Subcutaneous adipose tissue (tissue), 4 donors: ENCODE results near the gene LRRC61. TPM values are rescaled to one million over a fixed set of nuclear protein-coding genes. Genes with fewer than 3 reads are reported as not detected.

Source experiments
- total RNA-seq, 4 donors: library from RNA; depleted of rRNA; stranded (reverse); fragments of >200 nt; gene quantifications; one replicate each; pipeline ENCODE4 v1.1.0, GENCODE V29; 2016
- TF ChIP-seq, protein P1 (sequence below): fragments of 450-650 bp; IDR thresholded peaks from one replicate; pipeline ENCODE4 v1.5.1; 2016; ENCODE audit warnings: low read depth, mild to moderate bottlenecking, control low read depth, antibody characterized with exemption, moderate library complexity

The LRRC61 gene, protein sequence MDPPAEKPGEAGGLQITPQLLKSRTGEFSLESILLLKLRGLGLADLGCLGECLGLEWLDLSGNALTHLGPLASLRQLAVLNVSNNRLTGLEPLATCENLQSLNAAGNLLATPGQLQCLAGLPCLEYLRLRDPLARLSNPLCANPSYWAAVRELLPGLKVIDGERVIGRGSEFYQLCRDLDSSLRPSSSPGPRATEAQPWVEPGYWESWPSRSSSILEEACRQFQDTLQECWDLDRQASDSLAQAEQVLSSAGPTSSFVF
- 1 to 10 TPM; 1.6 to 8.4 (median 5.1) TPM for total RNA-seq

DNA sequence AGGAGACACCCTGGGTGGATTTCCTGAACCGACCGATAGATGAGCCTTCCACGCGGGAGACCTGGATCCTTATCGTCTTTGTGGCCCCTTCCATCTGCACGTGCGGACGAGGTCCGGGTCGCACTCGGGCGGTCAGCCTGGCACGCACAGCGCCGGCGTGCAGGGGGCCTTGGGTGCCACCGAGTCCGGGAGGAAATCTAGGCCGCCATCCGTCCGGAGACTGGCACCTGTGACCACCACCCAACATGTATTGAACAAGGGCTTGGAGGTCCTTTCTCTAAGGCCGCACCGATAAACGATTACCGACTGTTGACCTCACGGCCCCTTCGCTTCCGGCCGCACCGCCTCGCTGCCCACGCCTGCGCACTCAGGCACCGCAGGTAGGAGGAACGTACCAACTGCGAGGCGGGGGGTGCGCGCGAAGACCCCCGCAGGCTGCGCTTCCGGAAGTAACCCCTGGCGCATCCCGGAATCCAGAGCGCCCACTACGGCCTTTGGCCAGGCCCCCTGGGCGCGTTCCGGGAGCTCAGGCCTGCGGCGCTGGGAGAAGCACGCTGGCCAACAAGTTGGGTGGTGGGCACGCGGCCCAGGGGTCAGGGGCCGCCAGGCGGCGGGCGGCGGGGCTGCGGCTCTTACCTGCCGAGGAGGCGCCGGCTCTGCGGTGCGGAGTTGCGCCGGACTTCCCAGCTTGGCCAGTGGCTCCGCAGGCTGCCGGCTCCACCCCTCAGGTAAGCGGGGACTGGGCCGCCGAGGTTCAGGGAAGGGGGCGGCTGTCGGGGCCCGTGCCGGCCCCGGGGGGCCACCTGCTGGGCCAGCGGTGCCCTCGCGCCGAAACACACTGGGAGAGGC, at the start of gene LRRC61, which contains the start of gene ACTR3C:
Gene LRRC61, plus strand, starts transcription at position 523 of the 849 bp plus-strand sequence. CDS start 13,507 bp downstream, outside the sequence.
Gene ACTR3C, minus strand, starts transcription at position 713 of the 849 bp plus-strand sequence. CDS start 28,249 bp downstream, outside the sequence.
- TF ChIP-seq, protein P1, sequence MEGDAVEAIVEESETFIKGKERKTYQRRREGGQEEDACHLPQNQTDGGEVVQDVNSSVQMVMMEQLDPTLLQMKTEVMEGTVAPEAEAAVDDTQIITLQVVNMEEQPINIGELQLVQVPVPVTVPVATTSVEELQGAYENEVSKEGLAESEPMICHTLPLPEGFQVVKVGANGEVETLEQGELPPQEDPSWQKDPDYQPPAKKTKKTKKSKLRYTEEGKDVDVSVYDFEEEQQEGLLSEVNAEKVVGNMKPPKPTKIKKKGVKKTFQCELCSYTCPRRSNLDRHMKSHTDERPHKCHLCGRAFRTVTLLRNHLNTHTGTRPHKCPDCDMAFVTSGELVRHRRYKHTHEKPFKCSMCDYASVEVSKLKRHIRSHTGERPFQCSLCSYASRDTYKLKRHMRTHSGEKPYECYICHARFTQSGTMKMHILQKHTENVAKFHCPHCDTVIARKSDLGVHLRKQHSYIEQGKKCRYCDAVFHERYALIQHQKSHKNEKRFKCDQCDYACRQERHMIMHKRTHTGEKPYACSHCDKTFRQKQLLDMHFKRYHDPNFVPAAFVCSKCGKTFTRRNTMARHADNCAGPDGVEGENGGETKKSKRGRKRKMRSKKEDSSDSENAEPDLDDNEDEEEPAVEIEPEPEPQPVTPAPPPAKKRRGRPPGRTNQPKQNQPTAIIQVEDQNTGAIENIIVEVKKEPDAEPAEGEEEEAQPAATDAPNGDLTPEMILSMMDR: no peak

DNA sequence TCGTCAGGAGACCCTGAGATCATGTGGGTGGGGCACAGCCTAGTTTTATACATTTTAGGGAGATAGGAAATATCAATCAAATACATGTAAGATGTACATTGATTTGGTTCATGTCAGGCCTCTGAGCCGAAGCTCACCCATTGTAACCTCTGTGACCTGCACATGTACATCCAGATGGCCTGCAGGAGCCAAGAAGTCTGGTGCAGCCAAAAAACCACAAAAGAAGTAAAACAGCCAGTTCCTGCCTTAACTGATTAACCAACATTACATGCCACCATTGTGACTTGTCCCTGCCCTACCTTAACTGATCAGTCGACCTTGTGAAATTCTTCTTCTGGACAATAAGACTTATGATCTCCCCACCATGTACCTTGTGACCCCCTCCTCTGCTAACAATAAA, 16.0 kb upstream of the LRRC61 start:
- TF ChIP-seq, protein P1: no peak

DNA sequence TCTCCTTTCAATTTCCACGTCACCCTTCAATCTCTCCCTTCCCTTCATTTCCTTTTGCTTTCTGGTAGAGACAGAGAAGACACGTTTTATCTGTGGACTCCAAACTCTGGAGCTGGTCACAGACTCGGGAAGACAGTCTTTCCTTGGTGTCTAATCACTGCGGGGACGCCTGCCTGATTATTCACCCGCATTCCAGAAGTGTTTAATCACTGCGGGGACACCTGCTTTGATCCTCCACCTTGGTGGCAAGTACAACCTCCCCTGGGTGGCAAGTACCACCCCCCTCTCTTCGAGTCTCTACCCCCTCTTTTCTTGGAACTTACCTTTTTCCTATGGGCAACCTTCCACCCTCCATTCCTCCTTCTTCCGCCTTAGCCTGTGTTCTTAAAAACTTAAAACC, 15.3 kb upstream of the LRRC61 start:
- TF ChIP-seq, protein P1: no peak

DNA sequence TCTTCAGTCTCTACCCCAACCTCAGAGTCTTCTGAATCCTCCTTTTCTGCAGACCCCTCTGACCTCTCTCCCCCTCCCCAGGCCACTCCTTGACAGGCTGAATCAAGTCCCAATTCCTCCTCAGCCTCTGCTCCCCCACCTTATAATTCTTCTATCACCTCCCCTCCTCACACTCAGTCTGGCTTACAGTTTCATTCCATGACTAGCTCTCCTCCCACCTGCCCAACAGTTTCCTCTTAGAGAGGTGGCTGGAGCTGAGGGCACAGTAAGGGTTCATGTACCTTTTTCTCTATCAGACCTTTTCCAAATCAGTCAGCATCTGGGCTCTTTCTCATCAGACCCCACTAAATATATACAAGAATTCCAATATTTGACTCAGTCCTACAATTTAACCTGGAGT, 14.6 kb upstream of the LRRC61 start:
- TF ChIP-seq, protein P1: no peak

DNA sequence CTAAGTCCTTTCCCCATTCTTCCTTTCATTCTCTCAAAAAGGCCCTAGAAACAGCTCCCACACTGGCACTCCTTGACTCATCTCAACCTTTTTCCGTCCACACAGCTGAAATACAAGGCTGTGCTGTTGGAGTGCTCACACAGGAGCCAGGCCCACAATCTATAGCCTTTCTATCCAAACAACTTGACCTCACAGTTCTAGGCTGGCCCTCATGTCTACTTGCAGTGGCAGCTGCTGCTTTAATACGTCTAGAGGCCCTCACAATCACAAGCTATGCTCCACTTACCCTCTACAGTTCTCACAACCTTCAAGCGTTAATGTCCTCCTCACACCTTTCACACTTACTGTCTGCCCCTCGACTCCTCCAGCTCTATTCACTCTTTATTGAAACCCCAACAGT, 12.0 kb upstream of the LRRC61 start:
- TF ChIP-seq, protein P1: no peak

DNA sequence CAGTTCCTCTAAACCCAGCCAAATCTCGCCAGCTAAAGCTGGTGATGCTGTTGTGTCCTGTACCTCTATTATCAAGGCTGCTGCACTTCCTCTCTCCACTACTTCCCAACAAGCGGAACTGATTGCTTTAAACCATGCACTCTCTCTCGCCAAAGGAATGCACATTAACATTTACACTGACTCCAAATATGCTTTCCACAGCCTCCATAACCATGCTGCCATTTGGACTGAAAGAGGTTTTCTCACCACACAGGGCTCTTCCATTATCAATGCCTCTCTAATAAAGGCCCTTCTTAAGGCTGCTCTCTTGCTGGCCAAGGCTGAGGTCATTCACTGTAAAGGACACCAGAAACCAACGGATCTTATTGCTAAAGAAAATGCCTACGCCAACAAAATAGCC, 11.4 kb upstream of the LRRC61 start:
- TF ChIP-seq, protein P1: no peak

DNA sequence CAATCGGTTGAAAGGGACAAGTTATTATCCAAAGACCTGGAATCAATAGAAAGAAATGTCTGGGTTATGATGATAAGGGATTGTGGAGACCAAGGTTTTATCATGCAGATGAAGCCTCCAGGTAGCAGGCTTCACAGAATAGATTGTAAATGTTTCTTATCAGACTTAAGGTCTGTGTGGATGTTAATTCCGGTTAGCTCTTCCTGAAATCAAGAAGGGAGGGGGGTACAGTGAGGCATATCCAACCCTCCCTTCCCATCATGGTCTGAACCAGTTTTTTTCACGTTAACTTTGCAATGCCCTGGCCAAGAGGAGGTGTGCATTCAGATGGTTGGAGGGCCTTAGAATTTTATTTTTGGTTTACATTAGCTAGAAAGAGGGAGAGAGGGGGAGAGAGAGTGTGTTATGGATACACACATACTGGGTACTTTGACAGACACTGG, 9.8 kb upstream of the LRRC61 start:
- TF ChIP-seq, protein P1: no peak
